ENCODE data around the gene CCDC177. TPM values are rescaled to one million over a fixed set of nuclear protein-coding genes. Genes with fewer than 3 reads are reported as not detected.

CCDC177 gene
- total RNA-seq, 3 donors from 2014 or later (not counting 1 experiment from before 2014, with no cell fraction given): not detected

- Histone ChIP-seq H3K27me3 (ENCODE audit: control insufficient read depth, insufficient read depth, low read length) (no peaks in the 10 kb centered on the region), H3K4me3 (ENCODE audit: low read length) (no peak overlapping the region), H3K9me3 (ENCODE audit: control insufficient read depth, insufficient read depth, low read length) (no peaks in the 10 kb centered on the region), H3K27ac (ENCODE audit: low read length) (no peak overlapping the region), H3K36me3 (ENCODE audit: control insufficient read depth, insufficient read depth, low read length) (no peaks in the 10 kb centered on the region), H3K4me1 (ENCODE audit: control insufficient read depth, insufficient read depth, low read length) (no peaks in the 10 kb centered on the region)
- 92% methylated on average over 5 of the region's 5 CpGs for WGBS (ENCODE audit: insufficient coverage)
- ATAC-seq: no peak
- Mint-ChIP-seq H3K27ac (no peak overlapping the region), H3K4me3 (no peak overlapping the region), H3K27me3 (ENCODE audit: low read depth in 2 of 2) (peaks cover 7 to 11% of the 10 kb centered on the region in 2 donors), H3K9me3 (no peaks in the 10 kb centered on the region), H3K4me1 (no peaks in the 10 kb centered on the region), H3K36me3 (no peaks in the 10 kb centered on the region)
- DNase-seq: no peak
- TF ChIP-seq CTCF (IDR thresholded peaks at IDR 0.05): no peak
- intact Hi-C loops (cut with micrococcal nuclease): no loop called here
These were observed 45.7 kb downstream of the CCDC177 start for GRCh38 chr14:69528930-69529329.

- intact Hi-C loops (cut with micrococcal nuclease): no loop called here
- Histone ChIP-seq H3K36me3 (ENCODE audit: control insufficient read depth, insufficient read depth, low read length) (no peaks in the 10 kb centered on the region), H3K4me1 (ENCODE audit: control insufficient read depth, insufficient read depth, low read length) (no peaks in the 10 kb centered on the region), H3K9me3 (ENCODE audit: control insufficient read depth, insufficient read depth, low read length) (no peaks in the 10 kb centered on the region), H3K27me3 (ENCODE audit: control insufficient read depth, insufficient read depth, low read length) (no peaks in the 10 kb centered on the region), H3K27ac (ENCODE audit: low read length) (no peak overlapping the region), H3K4me3 (ENCODE audit: low read length) (no peak overlapping the region)
- no peaks in the 10 kb centered on the region for H3K36me3 Mint-ChIP-seq
- DNase-seq: no peak
- no peak overlapping the region for H3K4me3 Mint-ChIP-seq
- no peak overlapping the region for H3K27ac Mint-ChIP-seq
- ATAC-seq: no peak
- H3K9me3 Mint-ChIP-seq: no peaks in the 10 kb centered on the region
- peaks cover 3 to 11% of the 10 kb centered on the region in 2 donors for H3K27me3 Mint-ChIP-seq (ENCODE audit: low read depth in 2 of 2)
- no peaks in the 10 kb centered on the region for H3K4me1 Mint-ChIP-seq
- 82% methylated on average over 8 of the region's 9 CpGs for WGBS (ENCODE audit: insufficient coverage)
- TF ChIP-seq CTCF (IDR thresholded peaks at IDR 0.05): no peak
These were observed 46.5 kb downstream of the CCDC177 start for GRCh38 chr14:69528143-69528542.

DNA sequence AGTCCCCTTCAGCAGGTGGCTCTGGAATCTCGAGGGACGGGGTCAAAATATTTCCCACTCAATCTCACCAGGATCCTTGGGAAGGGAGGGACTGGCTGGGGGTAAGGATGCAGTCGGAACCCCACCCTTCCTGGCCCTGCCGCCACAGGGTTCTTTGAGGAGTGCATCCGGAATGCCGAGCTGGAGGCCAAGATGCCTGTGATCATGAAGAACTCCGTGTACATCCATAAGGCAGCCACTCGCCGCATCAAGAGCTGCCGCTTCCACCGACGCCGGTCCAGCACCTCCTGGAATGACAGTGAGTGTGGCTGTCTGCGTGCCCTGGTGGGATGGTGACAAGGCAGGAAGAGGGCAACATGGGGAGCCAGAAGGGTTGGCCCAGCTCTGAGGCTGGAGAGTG is 47.0 kb downstream of the CCDC177 start:
- intact Hi-C loops (cut with micrococcal nuclease): no loop called here
- no peak for ATAC-seq

More for the DNA sequence above, 47.0 kb downstream of the CCDC177 start:
- H3K27me3 Mint-ChIP-seq (ENCODE audit: low read depth in 2 of 2): peaks cover 2 to 11% of the 10 kb centered on the region in 2 donors
- DNase-seq: no peak
- Histone ChIP-seq H3K4me3 (ENCODE audit: low read length) (no peak overlapping the region), H3K4me1 (ENCODE audit: control insufficient read depth, insufficient read depth, low read length) (no peaks in the 10 kb centered on the region), H3K27ac (ENCODE audit: low read length) (no peak overlapping the region), H3K9me3 (ENCODE audit: control insufficient read depth, insufficient read depth, low read length) (no peaks in the 10 kb centered on the region), H3K27me3 (ENCODE audit: control insufficient read depth, insufficient read depth, low read length) (no peaks in the 10 kb centered on the region), H3K36me3 (ENCODE audit: control insufficient read depth, insufficient read depth, low read length) (no peaks in the 10 kb centered on the region)
- no peak for TF ChIP-seq CTCF (IDR thresholded peaks at IDR 0.05)
- H3K4me3 Mint-ChIP-seq: no peak overlapping the region
- no peaks in the 10 kb centered on the region for H3K4me1 Mint-ChIP-seq
- 94% methylated on average over 12 of the region's 14 CpGs for WGBS (ENCODE audit: insufficient coverage)
- H3K27ac Mint-ChIP-seq: no peak overlapping the region
- no peaks in the 10 kb centered on the region for H3K9me3 Mint-ChIP-seq
- no peaks in the 10 kb centered on the region for H3K36me3 Mint-ChIP-seq
